Measurements from ENCODE around the gene ARHGAP24. TPM values are rescaled to one million over a fixed set of nuclear protein-coding genes. Genes with fewer than 3 reads are reported as not detected.
"Not testable (repeated sequence)": the region's sequence is repeated elsewhere in the genome, so short reads cannot be mapped to it uniquely, and the experiment has no call there.

The ARHGAP24 gene
- total and polyA plus RNA-seq, 4 donors = 10.0 to 79.4 (median 21.6) TPM

DNA sequence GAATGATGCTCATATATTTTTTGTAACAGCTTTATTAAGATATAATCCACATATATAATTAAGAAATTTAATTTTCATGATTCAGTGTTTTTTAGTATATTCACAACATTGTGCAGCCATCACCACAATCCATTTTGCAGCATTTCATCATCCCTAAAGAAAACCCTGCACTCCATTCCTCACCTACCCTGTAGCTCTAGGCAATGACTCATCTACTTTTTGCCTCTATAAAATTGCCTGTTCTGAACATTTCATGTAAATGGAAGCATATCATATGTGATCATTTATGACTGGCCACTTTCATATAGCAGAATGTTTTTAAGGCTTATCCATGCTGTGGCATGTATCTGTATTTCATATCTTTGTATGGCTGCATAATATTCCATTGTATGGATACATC lies 545.0 kb downstream of the ARHGAP24 start:
- no peak overlapping the region for H3K4me3 ChIP-seq
- no peak overlapping the region for H3K9ac ChIP-seq (ENCODE audit: insufficient read depth in 1 of 2, low read length in 2 of 2)
- H3K27me3 ChIP-seq (ENCODE audit: control insufficient read depth in 3 of 3, insufficient read depth in 3 of 3, low read length in 2 of 3) = no peaks in the 10 kb centered on the region
- no peaks in the 10 kb centered on the region for H3K4me1 ChIP-seq (ENCODE audit: control insufficient read depth in 5 of 5, insufficient read depth in 5 of 5, low read length in 5 of 5)
- no peaks in the 10 kb centered on the region for H3K9me3 ChIP-seq (ENCODE audit: control insufficient read depth in 4 of 4, insufficient read depth in 3 of 4, low read length in 3 of 4)
- ATAC-seq (ENCODE audit: insufficient read depth, low FRiP score) = no peak
- TF ChIP-seq, protein P1, sequence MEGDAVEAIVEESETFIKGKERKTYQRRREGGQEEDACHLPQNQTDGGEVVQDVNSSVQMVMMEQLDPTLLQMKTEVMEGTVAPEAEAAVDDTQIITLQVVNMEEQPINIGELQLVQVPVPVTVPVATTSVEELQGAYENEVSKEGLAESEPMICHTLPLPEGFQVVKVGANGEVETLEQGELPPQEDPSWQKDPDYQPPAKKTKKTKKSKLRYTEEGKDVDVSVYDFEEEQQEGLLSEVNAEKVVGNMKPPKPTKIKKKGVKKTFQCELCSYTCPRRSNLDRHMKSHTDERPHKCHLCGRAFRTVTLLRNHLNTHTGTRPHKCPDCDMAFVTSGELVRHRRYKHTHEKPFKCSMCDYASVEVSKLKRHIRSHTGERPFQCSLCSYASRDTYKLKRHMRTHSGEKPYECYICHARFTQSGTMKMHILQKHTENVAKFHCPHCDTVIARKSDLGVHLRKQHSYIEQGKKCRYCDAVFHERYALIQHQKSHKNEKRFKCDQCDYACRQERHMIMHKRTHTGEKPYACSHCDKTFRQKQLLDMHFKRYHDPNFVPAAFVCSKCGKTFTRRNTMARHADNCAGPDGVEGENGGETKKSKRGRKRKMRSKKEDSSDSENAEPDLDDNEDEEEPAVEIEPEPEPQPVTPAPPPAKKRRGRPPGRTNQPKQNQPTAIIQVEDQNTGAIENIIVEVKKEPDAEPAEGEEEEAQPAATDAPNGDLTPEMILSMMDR (IDR thresholded peaks at IDR 0.05; ENCODE audit: control extremely low read depth, extremely low read depth) = no peak
- no peak overlapping the region for H3K27ac ChIP-seq (ENCODE audit: low read depth in 1 of 2, low read length in 1 of 2)
- H3K36me3 ChIP-seq (ENCODE audit: control insufficient read depth in 4 of 4, insufficient read depth in 4 of 4, low read length in 4 of 4) = peaks cover 0 to 3% (median 0%) of the 10 kb centered on the region in 4 donors
- DNase-seq = no peak

DNA sequence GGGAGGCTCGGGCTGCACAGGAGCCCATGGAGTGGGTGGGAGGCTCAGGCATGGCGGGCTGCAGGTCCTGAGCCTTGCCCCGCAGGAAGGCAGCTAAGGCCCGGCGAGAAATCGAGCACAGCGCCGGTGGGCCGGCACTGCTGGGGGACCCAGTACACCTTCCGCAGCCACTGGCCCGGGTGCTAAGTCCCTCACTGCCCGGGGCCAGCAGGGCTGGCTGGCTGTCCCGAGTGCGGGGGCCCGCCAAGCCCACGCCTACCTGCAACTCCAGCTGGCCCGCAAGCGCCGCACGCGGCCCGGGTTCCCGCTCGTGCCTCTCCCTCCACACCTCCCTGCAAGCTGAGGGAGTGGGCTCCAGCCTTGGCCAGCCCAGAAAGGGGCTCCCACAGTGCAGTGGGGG lies 546.7 kb downstream of the ARHGAP24 start:
- not testable (repeated sequence) for H3K27me3 ChIP-seq (ENCODE audit: control insufficient read depth in 3 of 3, insufficient read depth in 3 of 3, low read length in 2 of 3); H3K9ac ChIP-seq (ENCODE audit: insufficient read depth in 1 of 2, low read length in 2 of 2); H3K4me1 ChIP-seq (ENCODE audit: control insufficient read depth in 5 of 5, insufficient read depth in 5 of 5, low read length in 5 of 5); H3K27ac ChIP-seq (ENCODE audit: low read depth in 1 of 2, low read length in 1 of 2); ATAC-seq (ENCODE audit: insufficient read depth, low FRiP score); H3K36me3 ChIP-seq (ENCODE audit: control insufficient read depth in 4 of 4, insufficient read depth in 4 of 4, low read length in 4 of 4); H3K4me3 ChIP-seq; H3K9me3 ChIP-seq (ENCODE audit: control insufficient read depth in 4 of 4, insufficient read depth in 3 of 4, low read length in 3 of 4); DNase-seq
- 96 to 97% methylated on average over 22 to 24 of the region's 24 CpGs for WGBS, 2 donors

DNA sequence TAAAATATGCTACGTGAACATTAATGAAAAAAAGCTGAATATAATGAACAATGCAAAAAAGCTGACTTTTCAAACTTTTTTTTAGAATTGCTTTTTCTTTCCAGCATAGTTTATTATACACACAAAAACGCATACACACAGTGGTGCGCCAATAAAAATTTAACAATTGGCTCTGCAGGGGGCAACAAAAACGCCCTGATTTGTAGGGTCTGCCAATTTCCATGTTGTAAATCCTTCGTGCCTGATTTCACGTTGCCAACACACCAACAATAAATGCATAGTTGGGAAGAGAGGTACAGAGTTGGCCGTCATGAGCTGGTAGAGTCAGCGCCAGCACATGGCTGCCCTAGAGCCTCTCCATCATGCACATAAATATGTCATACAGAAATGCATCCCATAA lies 551.8 kb downstream of the ARHGAP24 start:
- no peak overlapping the region for H3K9ac ChIP-seq (ENCODE audit: insufficient read depth in 1 of 2, low read length in 2 of 2)
- ATAC-seq (ENCODE audit: insufficient read depth, low FRiP score) (no peak), DNase-seq (no peak)
- H3K4me3 ChIP-seq = no peak overlapping the region
- TF ChIP-seq, protein P1 (IDR thresholded peaks at IDR 0.05; ENCODE audit: control extremely low read depth, extremely low read depth) = no peak
- H3K27me3 ChIP-seq (ENCODE audit: control insufficient read depth in 3 of 3, insufficient read depth in 3 of 3, low read length in 2 of 3) = no peaks in the 10 kb centered on the region
- no peaks in the 10 kb centered on the region for H3K36me3 ChIP-seq (ENCODE audit: control insufficient read depth in 4 of 4, insufficient read depth in 4 of 4, low read length in 4 of 4)
- WGBS, 2 donors = 91 to 96% methylated on average over 8 of the region's 8 CpGs
- no peaks in the 10 kb centered on the region for H3K9me3 ChIP-seq (ENCODE audit: control insufficient read depth in 4 of 4, insufficient read depth in 3 of 4, low read length in 3 of 4)
- H3K4me1 ChIP-seq (ENCODE audit: control insufficient read depth in 5 of 5, insufficient read depth in 5 of 5, low read length in 5 of 5) = no peaks in the 10 kb centered on the region
- no peak overlapping the region for H3K27ac ChIP-seq (ENCODE audit: low read depth in 1 of 2, low read length in 1 of 2)

DNA sequence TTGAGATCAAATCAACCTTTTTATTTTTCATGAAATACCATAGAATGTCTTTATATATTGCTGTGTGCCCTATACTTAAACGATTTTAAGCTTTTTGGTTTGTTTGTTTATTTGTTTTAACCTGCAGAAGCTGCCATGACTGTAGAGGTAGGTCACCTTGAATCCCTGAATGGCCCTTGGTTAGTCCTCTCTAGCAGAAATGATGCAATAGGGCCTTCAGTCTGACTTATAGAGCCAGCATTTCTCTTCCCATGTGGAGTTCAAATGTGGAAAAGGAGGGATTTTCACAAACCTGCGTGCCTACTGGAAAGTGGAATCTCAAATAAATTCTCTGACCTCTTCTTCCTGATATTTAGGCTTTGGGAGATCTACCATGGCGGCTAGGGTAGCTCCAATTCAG lies 557.0 kb downstream of the ARHGAP24 start:
- WGBS, 2 donors = 77 to 90% methylated on average over 3 of the region's 3 CpGs
- no peak overlapping the region for H3K4me3 ChIP-seq
- H3K27me3 ChIP-seq (ENCODE audit: control insufficient read depth in 3 of 3, insufficient read depth in 3 of 3, low read length in 2 of 3) = no peaks in the 10 kb centered on the region
- H3K9ac ChIP-seq (ENCODE audit: insufficient read depth in 1 of 2, low read length in 2 of 2) = no peak overlapping the region
- no peaks in the 10 kb centered on the region for H3K36me3 ChIP-seq (ENCODE audit: control insufficient read depth in 4 of 4, insufficient read depth in 4 of 4, low read length in 4 of 4)
- no peak overlapping the region for H3K27ac ChIP-seq (ENCODE audit: low read depth in 1 of 2, low read length in 1 of 2)
- no peak for DNase-seq
- no peak for ATAC-seq (ENCODE audit: insufficient read depth, low FRiP score)
- TF ChIP-seq, protein P1 (IDR thresholded peaks at IDR 0.05; ENCODE audit: control extremely low read depth, extremely low read depth) = no peak
- H3K4me1 ChIP-seq (ENCODE audit: control insufficient read depth in 5 of 5, insufficient read depth in 5 of 5, low read length in 5 of 5) = peaks cover 0 to 14% (median 9%) of the 10 kb centered on the region in 5 donors
- H3K9me3 ChIP-seq (ENCODE audit: control insufficient read depth in 4 of 4, insufficient read depth in 3 of 4, low read length in 3 of 4) = no peaks in the 10 kb centered on the region

Measured in lung (tissue), 12 donors.